Sigmoid colon (tissue), 7 donors: ENCODE data around the gene BTBD7. TPM values are rescaled to one million over a fixed set of nuclear protein-coding genes. Genes with fewer than 3 reads are reported as not detected.
A peak's percentile ranks its signal among the peaks of the same experiment; 100 is the strongest.

Experiments
- DNase-seq: peaks from one replicate; pipeline ENCODE4 v3.0.0-alpha.2; 2019
- H3K27ac ChIP-seq, 4 donors: fragments of 200-600 bp; sonication (generic); one replicate each; pipeline ENCODE4 v1.5.1; 2016 to 2019; ENCODE audit warnings: mild to moderate bottlenecking in 1 of 4
- H3K27me3 ChIP-seq, 3 donors: fragments of 200-600 bp; sonication (generic); one replicate each; pipeline ENCODE4 v1.5.1; 2019; ENCODE audit warnings: mild to moderate bottlenecking in 1 of 3
- H3K36me3 ChIP-seq, 4 donors: fragments of 200-600 bp; sonication (generic); one replicate each; pipeline ENCODE4 v1.5.1; 2016 to 2019
- H3K4me1 ChIP-seq, 4 donors: fragments of 200-600 bp; sonication (generic); one replicate each; pipeline ENCODE4 v1.5.1; 2017 to 2019
- H3K4me3 ChIP-seq, 4 donors: fragments of 200-600 bp; sonication (generic); one replicate each; pipeline ENCODE4 v1.5.1; 2017 to 2019; ENCODE audit warnings: mild to moderate bottlenecking in 2 of 4, moderate library complexity in 1 of 4
- H3K9me3 ChIP-seq, 4 donors: fragments of 200-600 bp in 3 of 4; sonication (generic) in 3 of 4; one replicate each; pipeline versions ENCODE4 v1.5.1 to v1.6.1; 2013 to 2019
- CTCF ChIP-seq, 4 experiments: fragments of 450-650 bp in 3 of 4; fragments of 200-600 bp in 1 of 4; IDR thresholded peaks; one replicate each; pipeline ENCODE4 v1.5.1; 2016 to 2019; ENCODE audit warnings: antibody characterized with exemption in 4 of 4, mild to moderate bottlenecking in 3 of 4, moderate library complexity in 2 of 4
- EP300 ChIP-seq, 4 donors: sonication (generic); formaldehyde crosslinking; IDR thresholded peaks; one replicate each; pipeline ENCODE4 v1.6.1; 2017; ENCODE audit warnings: antibody characterized with exemption in 4 of 4
- POLR2A ChIP-seq, 2 donors: fragments of 450-650 bp; IDR thresholded peaks; one replicate each; pipeline ENCODE4 v1.6.1; 2016; ENCODE audit warnings: antibody characterized with exemption in 2 of 2, mild to moderate bottlenecking in 2 of 2, moderate library complexity in 2 of 2
- POLR2AphosphoS5 ChIP-seq, 4 donors: sonication (generic); formaldehyde crosslinking; IDR thresholded peaks; one replicate each; pipeline ENCODE4 v1.6.1; 2017; ENCODE audit warnings: antibody characterized with exemption in 4 of 4
- WGBS, 2 donors: extraction: QIAGEN DNeasy Blood & Tissue Kit; methylation state at CpG; one replicate each; pipeline ENCODE4 v1.1.7; 2013; 5-methylcytosine and 5-hydroxymethylcytosine counted together
- intact Hi-C: fragments of 100-400 bp; cut with DNase I; formaldehyde crosslinking; loops from one replicate; pipeline ENCODE4 v1.15.1; 2023
- polyA plus RNA-seq, 3 donors: library from polyadenylated mRNA; stranded (reverse); fragments of 200-250 nt; gene quantifications; one replicate each; pipeline ENCODE4 v1.2.3, GENCODE V29; 2013
- total RNA-seq, 4 donors: library from RNA; depleted of rRNA; stranded (reverse); fragments of >200 nt; gene quantifications; one replicate each; pipeline ENCODE4 v1.1.0, GENCODE V29; 2016
- donor health status: healthy with polysubstance abuse.
- donor health status: Bipolar disorder and iron deficiency.
- donor health status: healthy.

Gene BTBD7
- total and polyA plus RNA-seq, 7 donors, result 7.8 to 50.7 (median 30.3) TPM

DNA sequence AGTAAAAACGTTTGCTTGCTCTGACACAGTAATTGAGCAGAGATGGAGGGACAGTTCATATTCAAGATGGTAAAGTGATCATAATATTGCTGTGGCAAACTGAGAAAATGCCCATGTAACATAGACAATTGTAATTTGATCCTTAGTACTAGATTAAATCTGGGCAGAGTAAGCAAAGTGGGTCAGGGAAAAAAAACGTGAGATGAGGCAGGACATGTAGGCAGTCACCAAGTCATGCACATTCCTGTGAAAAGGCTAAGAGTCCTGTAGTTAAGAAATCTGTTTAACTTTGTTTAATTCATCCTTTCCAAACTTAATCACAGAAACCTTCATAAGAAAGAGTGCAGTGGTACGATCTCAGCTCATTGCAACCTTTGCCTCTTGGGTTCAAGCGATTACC lies 16.1 kb downstream of the BTBD7 start:
- Histone ChIP-seq H3K27ac (peak overlapping the region in 1 of 4 donors; percentile 40), H3K27me3 (no peaks in the 10 kb centered on the region), H3K4me1 (peaks cover 0 to 50% (median 34%) of the 10 kb centered on the region in 4 donors), H3K4me3 (no peak overlapping the region), H3K36me3 (no peaks in the 10 kb centered on the region), H3K9me3 (no peaks in the 10 kb centered on the region)
- 53 to 83% methylated on average over 4 of the region's 4 CpGs for WGBS, 2 donors
- DNase-seq, result no peak
- intact Hi-C loops, result no loop called here
- TF ChIP-seq POLR2A (IDR thresholded peaks at IDR 0.05) (no peak), POLR2AphosphoS5 (IDR thresholded peaks at IDR 0.05) (no peak), CTCF (IDR thresholded peaks at IDR 0.05) (no peak), EP300 (IDR thresholded peaks at IDR 0.05) (no peak)

- no peak overlapping the region for H3K27ac ChIP-seq
- intact Hi-C loops, result no loop called here
- peaks cover 0 to 47% (median 32%) of the 10 kb centered on the region in 4 donors for H3K4me1 ChIP-seq
- TF ChIP-seq EP300 (IDR thresholded peaks at IDR 0.05) (no peak), POLR2A (IDR thresholded peaks at IDR 0.05) (no peak), POLR2AphosphoS5 (IDR thresholded peaks at IDR 0.05) (no peak), CTCF (IDR thresholded peaks at IDR 0.05) (no peak)
- H3K36me3 ChIP-seq, result no peaks in the 10 kb centered on the region
- no peak for DNase-seq
- no peaks in the 10 kb centered on the region for H3K9me3 ChIP-seq
- no peak overlapping the region for H3K4me3 ChIP-seq
- no peaks in the 10 kb centered on the region for H3K27me3 ChIP-seq
Measured at GRCh38 chr14:93315575-93315974, 17.3 kb downstream of the BTBD7 start.

- intact Hi-C loops, result no loop called here
- H3K4me3 ChIP-seq, result no peak overlapping the region
- H3K27me3 ChIP-seq, result no peaks in the 10 kb centered on the region
- H3K36me3 ChIP-seq, result no peaks in the 10 kb centered on the region
- H3K27ac ChIP-seq, result no peak overlapping the region
- DNase-seq, result no peak
- TF ChIP-seq POLR2A (IDR thresholded peaks at IDR 0.05) (no peak), EP300 (IDR thresholded peaks at IDR 0.05) (no peak), CTCF (IDR thresholded peaks at IDR 0.05) (no peak), POLR2AphosphoS5 (IDR thresholded peaks at IDR 0.05) (no peak)
- peaks cover 0 to 22% (median 9%) of the 10 kb centered on the region in 4 donors for H3K4me1 ChIP-seq
- no peaks in the 10 kb centered on the region for H3K9me3 ChIP-seq
- WGBS, 2 donors, result 55 to 84% methylated on average over 1 of the region's 1 CpG
Measured at GRCh38 chr14:93311082-93311481, 21.8 kb downstream of the BTBD7 start.

DNA sequence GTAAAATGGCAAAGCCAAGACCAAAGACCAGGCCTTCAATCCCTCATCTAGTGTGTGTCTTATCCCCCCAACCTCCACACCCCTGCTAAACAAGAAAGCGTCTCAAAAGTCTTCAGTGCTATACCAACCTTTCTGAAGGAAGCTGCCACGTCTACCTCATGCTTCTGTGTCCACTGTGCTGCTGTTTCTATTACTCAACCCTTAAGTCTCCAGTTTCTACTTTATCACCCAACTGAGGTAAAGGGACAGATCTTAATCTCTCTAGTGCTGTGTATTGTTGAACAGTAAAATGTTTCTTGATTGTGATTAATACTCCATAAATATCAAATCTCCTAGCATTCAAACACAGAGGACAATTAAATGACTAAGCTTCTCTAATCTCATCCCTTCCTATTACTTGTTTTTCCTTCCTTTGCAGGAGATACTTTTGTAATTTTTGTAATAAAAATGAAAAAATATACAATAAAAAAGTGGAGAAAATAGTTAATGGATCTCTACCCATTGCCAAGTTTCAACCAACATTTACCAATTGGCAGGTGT lies 23.3 kb downstream of the BTBD7 start:
- H3K27ac ChIP-seq, result no peak overlapping the region
- no peak for TF ChIP-seq POLR2AphosphoS5 (IDR thresholded peaks at IDR 0.05)
- no peak for TF ChIP-seq EP300 (IDR thresholded peaks at IDR 0.05)
- TF ChIP-seq POLR2A (IDR thresholded peaks at IDR 0.05), result no peak
- no peak for TF ChIP-seq CTCF (IDR thresholded peaks at IDR 0.05)
- H3K9me3 ChIP-seq, result no peaks in the 10 kb centered on the region
- no peaks in the 10 kb centered on the region for H3K27me3 ChIP-seq
- intact Hi-C loops, result no loop called here
- DNase-seq, result no peak
- peaks cover 0 to 31% (median 15%) of the 10 kb centered on the region in 4 donors for H3K4me1 ChIP-seq
- H3K36me3 ChIP-seq, result no peaks in the 10 kb centered on the region
- H3K4me3 ChIP-seq, result no peak overlapping the region
- 38 to 75% methylated on average over 2 of the region's 2 CpGs for WGBS, 2 donors
